GM18511 (cell line): ENCODE results near the gene INF2.

ENCODE experiments used
- ATAC-seq: cut with Tn5 transposase; IDR thresholded peaks from one replicate; pipeline ENCODE4 v1.9.1; 2021; ENCODE audit warnings: mild to moderate bottlenecking, moderate library complexity; ENCODE audit not compliant: unreplicated experiment

INF2 gene

GRCh38 chr14:104767634-104767918, 78.2 kb downstream of the INF2 start:
- ATAC-seq, result no peak

GRCh38 chr14:104768437-104769323, 79.3 kb downstream of the INF2 start:
- ATAC-seq, result peak; percentile 80

GRCh38 chr14:104769324-104770071, 80.1 kb downstream of the INF2 start:
- ATAC-seq, result no peak

- ATAC-seq, result no peak
Observed at GRCh38 chr14:104770072-104770579, 80.7 kb downstream of the INF2 start.

- ATAC-seq, result no peak
Observed at GRCh38 chr14:104770851-104771272, 81.4 kb downstream of the INF2 start.

GRCh38 chr14:104771374-104771773, 82.0 kb downstream of the INF2 start:
- ATAC-seq, result no peak
